Stimulated activated CD8-positive, alpha-beta memory T cell treated with anti-CD3 and anti-CD28 coated beads, Interleukin-7, amount 100 ng/mL, for 1 hour (primary cell): ENCODE results near the gene CLN5.
"Not testable (repeated sequence)": the region's sequence is repeated elsewhere in the genome, so short reads cannot be mapped to it uniquely, and the experiment has no call there.

ENCODE experiments used
- DNase-seq, 2 donors: peaks; one replicate each; pipeline ENCODE4 v3.0.0-alpha.2; 2020; ENCODE audit warnings: low read depth in 2 of 2

The CLN5 gene

GRCh38 chr13:76991796-76992547, at the start of gene CLN5:
Gene CLN5, plus strand, starts transcription at chr13:76992081. Its CDS starts 18 bp downstream, at chr13:76992099.
- peak; percentile 85 to 89 for DNase-seq

- no peak for DNase-seq
Observed at GRCh38 chr13:76942363-76942762, 49.5 kb upstream of the CLN5 start.

GRCh38 chr13:76943646-76944045, 48.2 kb upstream of the CLN5 start:
- DNase-seq: no peak

- DNase-seq: no peak
Observed at GRCh38 chr13:76944456-76944855, 47.4 kb upstream of the CLN5 start.

- no peak for DNase-seq
Observed at GRCh38 chr13:76948149-76948548, 43.7 kb upstream of the CLN5 start, which contains the start of gene ACOD1. Gene ACOD1, plus strand, starts transcription at chr13:76948511. Its CDS starts 48 bp downstream, at chr13:76948559.

GRCh38 chr13:76950101-76950500, 41.8 kb upstream of the CLN5 start:
- DNase-seq: no peak

- no peak for DNase-seq
Observed at GRCh38 chr13:76953968-76954367, 37.9 kb upstream of the CLN5 start.

GRCh38 chr13:76954538-76954937, 37.3 kb upstream of the CLN5 start:
- no peak for DNase-seq

- DNase-seq: no peak
Observed at GRCh38 chr13:76955193-76955592, 36.7 kb upstream of the CLN5 start.

- DNase-seq: no peak
Observed at GRCh38 chr13:76955661-76956060, 36.2 kb upstream of the CLN5 start.

GRCh38 chr13:76958841-76959432, 32.9 kb upstream of the CLN5 start:
- DNase-seq: no peak

GRCh38 chr13:76959734-76960133, 32.1 kb upstream of the CLN5 start:
- DNase-seq: not testable (repeated sequence)

GRCh38 chr13:76965759-76966421, 26.0 kb upstream of the CLN5 start:
- no peak for DNase-seq

GRCh38 chr13:76967031-76967430, 24.9 kb upstream of the CLN5 start:
- DNase-seq: no peak

- no peak for DNase-seq
Observed at GRCh38 chr13:76968041-76968440, 23.8 kb upstream of the CLN5 start.

- DNase-seq: no peak
Observed at GRCh38 chr13:76969488-76970365, 22.2 kb upstream of the CLN5 start.

GRCh38 chr13:76971215-76971614, 20.7 kb upstream of the CLN5 start:
- DNase-seq: no peak

- no peak for DNase-seq
Observed at GRCh38 chr13:76971851-76972829, 19.7 kb upstream of the CLN5 start.

GRCh38 chr13:76973920-76974617, 17.8 kb upstream of the CLN5 start:
- no peak for DNase-seq

- DNase-seq: no peak
Observed at GRCh38 chr13:76974618-76974975, 17.3 kb upstream of the CLN5 start.
